SU-DHL-6 (cell line): ENCODE results near the gene LDOC1.
"Not testable (repeated sequence)": the region's sequence is repeated elsewhere in the genome, so short reads cannot be mapped to it uniquely, and the experiment has no call there.

ENCODE experiments used
- H2AFZ ChIP-seq: fragments of 200-600 bp; sonication (generic); 2 replicates; pipeline ENCODE4 v1.6.1; 2014; ENCODE audit warnings: low read depth, mild to moderate bottlenecking, moderate library complexity, mixed read lengths, antibody characterized with exemption, low read length; ENCODE audit not compliant: severe bottlenecking
- H3F3A ChIP-seq: fragments of 200-600 bp; shearing (Covaris generic); 2 replicates; pipeline ENCODE4 v1.6.0; 2016; ENCODE audit warnings: antibody characterized with exemption, mild to moderate bottlenecking; ENCODE audit not compliant: insufficient read depth
- H3K27ac ChIP-seq: fragments of 200-600 bp; sonication (generic); 2 replicates; pipeline ENCODE4 v1.5.1; 2016; ENCODE audit warnings: low read depth, mild to moderate bottlenecking, low read length, moderate library complexity, mixed read lengths
- H3K27me3 ChIP-seq: fragments of 200-600 bp; sonication (generic), shearing (Covaris generic); 2 replicates; pipeline ENCODE4 v1.6.0; 2014; ENCODE audit warnings: mild to moderate bottlenecking, low read length
- H3K36me3 ChIP-seq: fragments of 200-600 bp; sonication (generic); 2 replicates; pipeline ENCODE4 v1.6.1; 2014; ENCODE audit warnings: mild to moderate bottlenecking, low read length, mixed read lengths
- H3K4me2 ChIP-seq: fragments of 300-600, 200-600 bp; shearing (Covaris generic), sonication (generic); 2 replicates; pipeline ENCODE4 v1.6.0; 2014; ENCODE audit warnings: low read length, low read depth, mild to moderate bottlenecking; ENCODE audit not compliant: poor library complexity, severe bottlenecking
- H3K4me3 ChIP-seq: fragments of 200-600 bp; sonication (generic); 2 replicates; pipeline ENCODE4 v1.5.1; 2014; ENCODE audit warnings: antibody characterized with exemption, low read length, mild to moderate bottlenecking, mixed read lengths; ENCODE audit not compliant: insufficient read depth, poor library complexity, severe bottlenecking
- H3K79me2 ChIP-seq: fragments of 200-600 bp; sonication (generic); 2 replicates; pipeline ENCODE4 v1.6.1; 2014; ENCODE audit warnings: mild to moderate bottlenecking, low read length, moderate library complexity; ENCODE audit not compliant: insufficient read depth
- H3K9ac ChIP-seq: fragments of 200-600 bp; sonication (generic); 2 replicates; pipeline ENCODE4 v1.7.0; 2014; ENCODE audit warnings: mild to moderate bottlenecking, low read length
- H3K9me2 ChIP-seq: fragments of 200-600 bp; sonication (generic); replicated peaks from 2 replicates; pipeline ENCODE4 v1.6.1; 2014; ENCODE audit warnings: low read length; ENCODE audit not compliant: insufficient read depth
- H3K9me3 ChIP-seq: fragments of 200-600 bp; sonication (generic); 2 replicates; pipeline ENCODE4 v1.6.1; 2014; ENCODE audit warnings: low read length, mixed read lengths; ENCODE audit not compliant: insufficient read depth
- H4K20me1 ChIP-seq: fragments of 200-600 bp; sonication (generic); 2 replicates; pipeline ENCODE4 v1.6.1; 2014; ENCODE audit warnings: low read depth, mild to moderate bottlenecking, antibody characterized with exemption, low read length, moderate library complexity, mixed read lengths
- EZH2phosphoT487 ChIP-seq: fragments of 200-600 bp; sonication (generic), shearing (Covaris generic); conservative IDR thresholded peaks from 2 replicates; pipeline ENCODE4 v1.6.1; 2018; ENCODE audit warnings: mild to moderate bottlenecking, antibody characterized with exemption, low read length, moderate library complexity, mixed read lengths
- TF ChIP-seq, protein P1 (sequence below): fragments of 200-600 bp; sonication (generic); IDR thresholded peaks from one replicate; pipeline ENCODE4 v1.5.1; 2017; ENCODE audit warnings: antibody characterized with exemption, mild to moderate bottlenecking, low read length, moderate library complexity; ENCODE audit not compliant: insufficient read depth, poor library complexity, severe bottlenecking

Gene LDOC1

GRCh38 chrX:141158084-141158483 is 18.8 kb downstream of the LDOC1 start:
- H3K4me3 ChIP-seq = no peak overlapping the region
- no peaks in the 10 kb centered on the region for H3F3A ChIP-seq
- H3K27ac ChIP-seq = no peak overlapping the region
- H3K79me2 ChIP-seq = no peaks in the 10 kb centered on the region
- H2AFZ ChIP-seq = no peak overlapping the region
- TF ChIP-seq, protein P1, sequence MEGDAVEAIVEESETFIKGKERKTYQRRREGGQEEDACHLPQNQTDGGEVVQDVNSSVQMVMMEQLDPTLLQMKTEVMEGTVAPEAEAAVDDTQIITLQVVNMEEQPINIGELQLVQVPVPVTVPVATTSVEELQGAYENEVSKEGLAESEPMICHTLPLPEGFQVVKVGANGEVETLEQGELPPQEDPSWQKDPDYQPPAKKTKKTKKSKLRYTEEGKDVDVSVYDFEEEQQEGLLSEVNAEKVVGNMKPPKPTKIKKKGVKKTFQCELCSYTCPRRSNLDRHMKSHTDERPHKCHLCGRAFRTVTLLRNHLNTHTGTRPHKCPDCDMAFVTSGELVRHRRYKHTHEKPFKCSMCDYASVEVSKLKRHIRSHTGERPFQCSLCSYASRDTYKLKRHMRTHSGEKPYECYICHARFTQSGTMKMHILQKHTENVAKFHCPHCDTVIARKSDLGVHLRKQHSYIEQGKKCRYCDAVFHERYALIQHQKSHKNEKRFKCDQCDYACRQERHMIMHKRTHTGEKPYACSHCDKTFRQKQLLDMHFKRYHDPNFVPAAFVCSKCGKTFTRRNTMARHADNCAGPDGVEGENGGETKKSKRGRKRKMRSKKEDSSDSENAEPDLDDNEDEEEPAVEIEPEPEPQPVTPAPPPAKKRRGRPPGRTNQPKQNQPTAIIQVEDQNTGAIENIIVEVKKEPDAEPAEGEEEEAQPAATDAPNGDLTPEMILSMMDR = no peak
- no peak for TF ChIP-seq EZH2phosphoT487
- no peaks in the 10 kb centered on the region for H3K9me3 ChIP-seq
- H4K20me1 ChIP-seq = no peaks in the 10 kb centered on the region
- H3K9ac ChIP-seq = no peak overlapping the region
- H3K36me3 ChIP-seq = no peaks in the 10 kb centered on the region
- H3K27me3 ChIP-seq = no peaks in the 10 kb centered on the region
- H3K4me2 ChIP-seq = no peak overlapping the region
- H3K9me2 ChIP-seq = no peaks in the 10 kb centered on the region

DNA sequence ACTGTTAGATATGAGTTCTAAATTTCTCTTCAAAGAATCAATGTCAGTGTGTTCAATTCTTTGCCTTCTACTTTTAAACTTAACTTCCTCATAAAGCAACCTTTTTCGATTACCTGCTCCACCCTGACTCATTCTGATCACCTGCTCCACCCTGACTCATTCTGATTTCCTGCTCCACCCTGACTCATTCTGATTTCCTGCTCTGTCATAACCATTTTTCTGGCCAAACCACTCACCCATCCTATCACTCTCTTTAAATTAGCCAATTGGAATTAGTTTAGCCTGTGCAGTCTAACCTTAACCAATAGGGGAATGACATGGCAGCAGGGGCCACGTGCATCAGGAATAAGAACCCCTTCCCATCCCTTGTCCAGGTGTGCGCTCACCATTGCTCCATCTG is 21.7 kb downstream of the LDOC1 start:
- H2AFZ ChIP-seq, H3K9me3 ChIP-seq, H3K27ac ChIP-seq, H4K20me1 ChIP-seq, H3K9ac ChIP-seq, H3K79me2 ChIP-seq, H3F3A ChIP-seq, H3K27me3 ChIP-seq, H3K36me3 ChIP-seq, H3K9me2 ChIP-seq, H3K4me2 ChIP-seq, H3K4me3 ChIP-seq: not testable (repeated sequence)

DNA sequence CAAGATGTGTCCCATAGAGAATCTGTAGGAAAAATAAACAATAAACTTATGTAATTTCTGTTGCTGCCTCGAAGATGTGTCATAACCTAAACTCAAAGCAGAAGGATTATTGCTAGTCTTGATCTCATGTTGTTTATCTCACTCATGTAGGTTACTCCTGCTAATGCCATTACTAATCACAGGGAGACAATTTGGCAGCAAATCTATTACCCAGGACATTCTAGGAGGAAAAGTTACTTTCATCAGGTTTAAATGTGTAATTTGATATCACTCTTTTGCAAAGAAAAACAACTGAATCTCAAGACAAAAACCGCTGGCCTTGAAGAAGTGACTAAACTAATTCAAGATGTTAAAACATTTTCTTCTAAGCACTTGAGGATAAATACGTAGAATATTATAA is 34.0 kb downstream of the LDOC1 start:
- Histone ChIP-seq H3K9me2 (no peaks in the 10 kb centered on the region), H3K27me3 (no peaks in the 10 kb centered on the region), H3K4me3 (no peak overlapping the region), H4K20me1 (no peaks in the 10 kb centered on the region), H3K27ac (no peak overlapping the region), H3K79me2 (no peaks in the 10 kb centered on the region), H3F3A (no peaks in the 10 kb centered on the region), H3K36me3 (no peaks in the 10 kb centered on the region), H3K9me3 (no peaks in the 10 kb centered on the region), H3K4me2 (no peak overlapping the region), H3K9ac (no peak overlapping the region), H2AFZ (no peak overlapping the region)
- TF ChIP-seq EZH2phosphoT487 = no peak
- TF ChIP-seq, protein P1 = no peak

GRCh38 chrX:141133272-141133671 is 43.7 kb downstream of the LDOC1 start:
- Histone ChIP-seq H3K9ac (no peak overlapping the region), H3K27ac (no peak overlapping the region), H3K27me3 (no peaks in the 10 kb centered on the region), H3K9me2 (no peaks in the 10 kb centered on the region), H4K20me1 (no peaks in the 10 kb centered on the region), H3K4me2 (no peak overlapping the region), H3F3A (no peaks in the 10 kb centered on the region), H3K4me3 (no peak overlapping the region), H3K9me3 (no peaks in the 10 kb centered on the region), H3K36me3 (no peaks in the 10 kb centered on the region), H3K79me2 (no peaks in the 10 kb centered on the region), H2AFZ (no peak overlapping the region)
- TF ChIP-seq, protein P1 = no peak
- no peak for TF ChIP-seq EZH2phosphoT487
